HG02610 (cell line): Measurements from ENCODE around the gene BRI3BP.
A peak's percentile ranks its signal among the peaks of the same experiment; 100 is the strongest.
"Not testable (repeated sequence)": the region's sequence is repeated elsewhere in the genome, so short reads cannot be mapped to it uniquely, and the experiment has no call there.

Experiments
- ATAC-seq: cut with Tn5 transposase; IDR thresholded peaks from one replicate; pipeline ENCODE4 v1.9.1; 2021; ENCODE audit warnings: mild to moderate bottlenecking, moderate library complexity; ENCODE audit not compliant: unreplicated experiment

BRI3BP gene

GRCh38 chr12:125065021-125065918 is 71.8 kb downstream of the BRI3BP start, which contains the start of gene AACS:
Gene AACS, plus strand, starts transcription at chr12:125065435. Its CDS starts 150 bp downstream, at chr12:125065585.
- ATAC-seq: peak; percentile 95

GRCh38 chr12:125065919-125066570 is 72.6 kb downstream of the BRI3BP start:
- ATAC-seq: no peak

GRCh38 chr12:125068391-125068790 is 74.9 kb downstream of the BRI3BP start:
- no peak for ATAC-seq

- ATAC-seq: no peak
These were observed 76.2 kb downstream of the BRI3BP start for GRCh38 chr12:125069616-125070015.

- ATAC-seq: no peak
These were observed 76.7 kb downstream of the BRI3BP start for GRCh38 chr12:125070112-125070511.

GRCh38 chr12:125070661-125071390 is 77.4 kb downstream of the BRI3BP start:
- no peak for ATAC-seq

GRCh38 chr12:125071456-125071855 is 78.0 kb downstream of the BRI3BP start:
- ATAC-seq: no peak

- no peak for ATAC-seq
These were observed 79.1 kb downstream of the BRI3BP start for GRCh38 chr12:125072496-125072895.

GRCh38 chr12:125074294-125074693 is 80.8 kb downstream of the BRI3BP start:
- ATAC-seq: not testable (repeated sequence)

- no peak for ATAC-seq
These were observed 82.7 kb downstream of the BRI3BP start for GRCh38 chr12:125076103-125076502.

GRCh38 chr12:125079084-125079483 is 85.6 kb downstream of the BRI3BP start:
- no peak for ATAC-seq

GRCh38 chr12:125079648-125080645 is 86.5 kb downstream of the BRI3BP start:
- no peak for ATAC-seq
